NCI-H2081 (cell line): ENCODE results near the gene PTPRQ.
"Not testable (repeated sequence)": the region's sequence is repeated elsewhere in the genome, so short reads cannot be mapped to it uniquely, and the experiment has no call there.

Experiments used
- DNase-seq, 2 experiments: peaks; one replicate each; lab custom pipeline; 2025; lab: John Stamatoyannopoulos, UW

PTPRQ gene

DNA sequence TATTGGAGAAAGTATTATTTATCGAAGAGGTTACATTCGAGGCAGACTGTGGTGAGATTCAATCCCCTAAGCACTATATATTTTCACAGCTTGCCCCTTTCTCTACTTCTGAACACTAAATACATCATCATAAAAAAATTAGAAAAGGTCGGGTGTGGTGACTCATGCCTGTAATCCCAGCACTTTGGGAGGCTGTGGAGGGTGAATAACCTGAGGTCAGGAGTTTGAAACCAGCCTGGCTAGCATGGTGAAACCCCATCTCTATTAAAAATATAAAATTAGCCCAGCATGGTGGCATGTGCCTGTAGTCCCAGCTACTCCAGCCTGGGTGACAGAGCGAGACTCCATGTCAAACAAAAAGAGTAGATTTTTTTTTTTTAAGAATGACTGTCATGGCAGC lies 192.8 kb downstream of the PTPRQ start:
- no peak for DNase-seq

DNA sequence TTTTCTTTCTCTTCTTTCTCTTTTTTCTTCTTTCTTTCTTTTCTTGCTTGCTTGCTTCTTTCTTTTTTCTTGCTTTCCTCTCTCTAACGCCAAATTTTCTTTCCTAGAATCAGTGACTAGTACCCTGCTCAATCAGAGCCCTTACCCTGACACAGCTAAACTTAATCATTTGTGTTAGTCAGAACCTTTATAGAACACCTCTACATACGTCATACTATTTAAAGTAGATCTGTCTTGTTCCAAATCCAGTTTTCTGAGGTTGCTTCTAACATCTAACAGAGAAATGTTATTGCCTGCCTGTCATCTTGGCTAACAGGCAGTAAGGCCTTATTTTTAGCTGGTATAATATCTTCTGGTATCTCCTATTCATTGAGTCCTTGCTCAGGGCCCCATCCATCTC lies 197.9 kb downstream of the PTPRQ start:
- no peak for DNase-seq

DNA sequence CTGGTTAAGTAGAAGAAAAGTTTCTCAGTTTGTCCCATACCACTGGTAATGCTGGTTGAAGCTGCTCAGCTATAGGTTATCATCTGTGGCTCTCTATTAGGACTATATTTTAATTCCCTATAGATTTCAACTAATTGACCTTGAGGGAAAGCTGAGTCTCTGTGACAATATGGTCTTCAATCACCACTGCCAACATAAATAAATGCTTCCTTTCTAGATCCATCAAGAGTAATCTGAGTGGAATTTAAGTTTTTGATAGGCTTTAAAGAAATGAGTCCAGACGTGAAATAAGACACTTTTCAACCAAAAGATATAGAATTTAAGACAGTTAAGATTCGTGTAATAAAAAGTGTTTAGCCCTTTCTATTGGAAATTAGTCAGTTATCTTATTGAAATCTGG lies 199.9 kb downstream of the PTPRQ start:
- no peak for DNase-seq

DNA sequence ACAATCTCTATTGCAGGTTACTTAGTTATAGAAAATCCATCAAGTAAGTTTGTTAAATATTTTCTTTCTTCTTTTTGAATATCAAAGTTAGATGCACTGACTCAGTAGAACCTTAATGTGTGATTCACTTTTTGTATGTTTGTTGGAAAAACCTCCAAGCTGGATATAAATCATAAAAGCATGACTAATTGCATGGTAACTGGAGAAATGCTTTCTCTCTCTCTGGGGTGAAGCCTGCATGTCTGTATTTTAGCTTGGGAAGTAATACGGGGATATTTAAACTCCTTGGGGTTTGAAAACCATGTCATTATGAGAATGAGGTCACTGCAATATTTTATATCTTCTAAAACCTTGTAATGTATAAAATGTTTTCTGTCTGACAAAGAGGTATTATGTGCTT lies 204.8 kb downstream of the PTPRQ start:
- DNase-seq, result no peak

DNA sequence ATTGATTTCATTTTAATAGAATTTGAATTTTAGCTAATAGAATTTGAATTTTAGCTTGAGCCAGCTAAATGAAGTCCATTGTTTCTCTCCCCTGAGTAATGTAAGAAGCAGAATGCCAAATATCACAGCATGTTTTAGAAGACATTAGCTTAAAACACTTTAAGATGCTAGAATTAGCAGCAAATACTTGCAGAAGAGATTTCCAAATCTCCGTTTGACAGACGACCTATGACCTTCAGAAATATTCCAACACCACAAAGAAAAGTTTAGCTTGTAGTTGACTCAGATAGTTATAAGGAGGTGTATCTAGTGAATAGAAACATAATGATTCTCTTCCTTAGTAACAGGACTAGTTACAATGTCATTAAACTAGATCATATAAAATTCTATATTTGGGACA lies 211.7 kb downstream of the PTPRQ start:
- DNase-seq, result no peak

DNA sequence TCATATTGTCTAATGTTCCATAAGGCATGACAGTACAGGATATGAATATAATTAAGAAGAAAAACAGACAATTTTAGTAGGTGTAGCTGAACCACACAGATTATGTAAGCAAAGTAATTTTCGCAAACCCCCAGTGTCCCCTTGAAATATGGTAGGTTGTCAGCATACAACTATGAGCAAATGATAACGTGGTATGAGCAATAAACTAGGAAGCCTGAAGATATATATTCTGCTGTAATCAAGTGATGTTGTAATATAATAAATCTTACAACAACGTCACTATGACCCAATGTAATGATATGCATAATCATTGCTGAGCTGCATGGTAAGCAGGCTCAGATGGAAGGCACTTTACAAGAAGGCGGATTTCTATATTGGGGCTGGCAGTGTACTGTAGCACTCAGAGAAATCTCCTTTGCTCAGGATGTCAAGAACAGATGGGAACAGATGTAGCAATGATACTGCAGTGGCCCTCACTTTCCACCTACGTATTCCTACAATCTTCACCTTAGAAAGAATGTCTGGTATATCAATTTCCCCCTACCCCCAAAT lies 215.6 kb downstream of the PTPRQ start:
- DNase-seq, result no peak

DNA sequence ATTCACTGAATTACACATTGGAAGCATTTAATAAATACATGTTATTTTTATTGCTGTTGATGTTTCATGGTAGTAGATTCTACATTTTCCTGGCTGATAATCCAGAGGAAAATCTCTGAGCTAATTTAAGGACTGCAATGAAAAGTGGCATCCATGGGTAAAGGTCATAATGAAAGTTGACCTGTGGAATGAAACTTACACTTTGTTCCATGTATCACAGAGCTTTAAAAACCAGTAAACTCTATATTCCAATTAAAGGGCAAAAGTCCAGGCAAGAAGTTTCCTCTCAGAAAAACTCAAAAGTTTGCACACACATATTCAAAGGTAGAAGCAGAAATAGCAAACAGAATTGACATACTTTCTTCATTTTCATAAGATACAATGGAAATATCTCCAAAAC lies 218.6 kb downstream of the PTPRQ start:
- no peak for DNase-seq

DNA sequence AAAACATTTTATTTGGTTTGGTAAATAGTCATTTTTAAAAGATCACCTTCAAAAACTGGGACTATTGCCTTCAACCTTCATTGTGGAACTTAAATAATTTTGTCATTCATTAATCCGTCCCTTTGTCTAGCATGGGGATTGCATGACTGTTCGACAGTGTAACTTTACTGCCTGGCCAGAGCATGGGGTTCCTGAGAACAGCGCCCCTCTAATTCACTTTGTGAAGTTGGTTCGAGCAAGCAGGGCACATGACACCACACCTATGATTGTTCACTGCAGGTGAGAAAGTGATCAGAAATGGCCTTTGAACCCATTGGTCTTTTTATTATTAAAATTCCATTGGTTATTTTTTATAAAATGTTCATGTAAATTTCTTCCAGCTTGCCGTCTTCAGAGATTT lies 226.2 kb downstream of the PTPRQ start:
- no peak for DNase-seq

DNA sequence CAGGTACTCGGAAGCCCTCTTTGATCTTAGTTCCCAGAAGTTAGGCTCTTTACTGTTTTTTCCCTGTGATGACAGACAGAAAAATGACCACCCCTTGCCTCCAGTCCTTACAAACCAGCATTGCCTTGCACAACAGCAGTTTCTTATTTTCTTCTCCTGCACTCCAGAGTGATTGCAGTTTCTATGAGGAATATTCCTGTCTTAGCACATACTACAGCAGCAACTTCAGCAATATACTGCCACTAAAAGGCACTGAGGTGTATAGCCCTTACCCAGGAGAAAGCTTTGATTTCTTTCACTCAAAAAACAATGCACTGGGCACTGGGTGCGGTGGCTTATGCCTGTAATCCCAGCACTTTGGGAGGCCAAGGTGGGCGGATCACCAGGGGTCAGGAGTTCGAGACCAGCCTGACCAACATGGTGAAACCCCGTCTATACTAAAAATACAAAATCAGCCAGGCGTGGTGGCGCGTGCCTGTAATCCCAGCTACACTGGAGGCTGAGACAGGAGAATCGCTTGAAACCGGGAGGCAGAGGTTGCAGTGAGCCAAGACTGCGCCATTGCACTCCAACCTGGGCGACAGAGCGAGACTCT lies 232.1 kb downstream of the PTPRQ start:
- not testable (repeated sequence) for DNase-seq

DNA sequence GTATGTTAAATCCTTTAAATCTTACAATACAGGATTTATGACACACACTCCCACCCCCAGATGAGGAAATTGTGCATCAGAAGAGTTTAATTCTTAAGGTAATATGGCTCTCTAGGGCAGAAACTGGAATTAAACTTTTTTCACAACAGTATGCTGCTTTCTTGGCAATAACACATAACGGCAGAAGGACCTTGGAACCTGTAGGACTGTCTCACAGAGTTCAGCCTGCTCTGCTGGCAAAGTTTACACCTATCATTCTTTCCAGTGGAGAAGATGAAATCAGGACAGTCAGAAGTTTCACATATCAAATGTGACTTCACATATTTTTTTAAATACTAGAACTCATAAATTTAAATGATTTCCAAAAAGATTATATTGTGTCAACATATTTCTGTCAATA lies 232.8 kb downstream of the PTPRQ start:
- no peak for DNase-seq

DNA sequence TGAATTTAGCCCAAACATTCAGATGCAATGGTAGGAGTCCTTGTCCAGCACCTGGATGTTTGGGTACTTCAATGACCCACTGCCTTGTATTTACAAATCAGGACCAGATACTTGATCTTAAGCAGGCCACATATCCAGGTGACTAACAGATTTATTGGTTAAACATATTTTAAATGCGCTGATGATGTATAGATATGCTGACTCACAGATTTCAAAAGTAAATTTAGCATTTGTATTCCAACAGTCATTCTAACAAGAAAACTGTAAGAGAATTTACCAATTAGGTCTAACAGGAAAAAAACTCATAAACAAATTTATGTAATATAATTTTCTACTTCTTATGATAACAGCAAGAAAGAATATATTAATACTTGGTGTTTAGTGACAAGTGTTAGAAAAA lies 234.0 kb downstream of the PTPRQ start:
- DNase-seq, result no peak

DNA sequence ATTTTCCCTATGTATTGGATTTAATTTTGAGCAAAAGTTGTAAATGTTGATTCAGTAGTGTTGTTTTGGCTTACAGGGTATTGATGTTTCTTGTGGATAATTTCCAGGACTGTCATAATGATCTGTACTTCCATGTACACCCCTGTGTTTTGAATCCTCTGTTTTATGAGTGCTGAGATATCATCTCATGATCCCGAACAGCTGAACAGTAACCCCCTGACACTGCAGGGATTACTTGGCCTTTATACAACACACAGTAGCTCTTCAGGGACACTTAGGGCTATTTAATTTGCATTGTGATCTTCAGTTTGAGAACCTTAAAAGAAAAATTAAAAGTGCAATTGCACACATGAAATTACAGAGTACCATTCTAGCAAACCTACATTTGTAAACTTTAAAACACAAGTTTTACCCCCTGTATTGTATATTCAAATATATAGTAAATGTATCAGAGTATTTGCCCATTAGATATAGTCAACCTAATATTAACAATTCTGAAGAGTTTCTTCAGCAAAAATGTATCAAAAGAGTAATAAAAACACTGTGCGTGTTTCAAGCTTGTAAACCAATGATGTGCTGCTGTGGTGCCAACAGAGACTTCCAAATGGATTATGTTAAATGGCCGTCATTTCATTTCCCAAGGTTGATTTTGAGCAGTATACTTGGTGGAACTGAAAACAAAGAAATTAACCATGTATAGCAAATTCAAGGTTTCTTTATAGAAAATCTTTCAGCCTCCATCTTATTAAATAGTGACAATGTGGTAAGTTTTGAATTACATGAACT lies 235.5 kb downstream of the PTPRQ start:
- no peak for DNase-seq

DNA sequence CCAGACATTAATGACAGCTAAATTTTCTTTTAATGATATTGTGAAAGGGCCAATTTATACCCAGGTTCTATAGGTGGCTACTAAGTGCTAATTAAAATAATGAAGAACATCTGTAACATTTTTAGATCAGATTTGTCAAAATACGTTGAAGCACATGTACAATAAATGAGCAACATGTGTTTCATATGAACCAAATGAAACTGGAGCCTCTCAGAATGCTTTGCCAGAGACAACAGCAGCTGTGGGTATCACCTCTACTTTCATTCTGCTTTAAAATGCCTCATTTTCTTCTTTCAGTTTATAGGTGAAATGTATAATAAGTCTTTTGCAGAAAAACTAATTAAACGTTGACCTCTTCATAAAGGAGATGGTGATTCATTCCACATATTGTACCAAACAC lies 237.3 kb downstream of the PTPRQ start:
- DNase-seq, result no peak

DNA sequence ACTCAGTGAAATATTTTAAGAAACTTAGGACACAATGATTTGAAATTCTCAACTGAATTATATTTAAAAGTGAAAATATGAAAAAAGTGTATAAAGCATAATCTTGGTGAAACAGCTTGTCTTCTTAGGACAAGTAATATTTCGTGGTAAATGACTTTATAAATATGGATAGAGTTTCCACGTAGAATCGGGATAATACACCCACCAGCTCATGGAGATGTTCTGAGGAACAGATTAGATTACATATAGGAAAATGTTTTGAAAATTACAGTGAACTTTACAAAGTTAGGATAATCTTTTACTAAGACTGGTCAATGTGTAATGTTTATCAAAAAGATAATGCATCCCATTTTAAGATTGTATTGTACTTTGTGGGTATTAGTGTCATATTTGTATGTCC lies 237.8 kb downstream of the PTPRQ start:
- no peak for DNase-seq

DNA sequence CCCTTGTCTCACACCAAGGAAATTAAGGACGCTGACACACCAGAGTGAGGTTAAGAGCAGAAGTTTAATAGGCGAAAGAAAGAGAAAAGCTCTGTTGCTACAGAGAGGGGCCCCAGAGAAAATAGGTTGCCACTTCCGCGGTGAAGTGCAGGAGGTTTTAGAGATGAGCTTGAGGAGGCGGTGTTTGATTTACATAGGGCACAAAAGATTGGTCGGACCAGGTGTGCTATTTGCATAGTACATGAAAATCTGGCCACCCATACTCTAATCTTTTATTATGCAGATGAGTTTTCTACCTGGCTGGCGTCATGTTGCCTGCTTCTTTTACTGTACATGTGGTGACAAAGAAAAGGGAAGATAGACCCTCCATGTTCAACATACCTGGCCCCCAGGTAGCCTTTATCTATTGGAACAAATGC lies 240.1 kb downstream of the PTPRQ start:
- DNase-seq, result peak; percentile 46 to 82

DNA sequence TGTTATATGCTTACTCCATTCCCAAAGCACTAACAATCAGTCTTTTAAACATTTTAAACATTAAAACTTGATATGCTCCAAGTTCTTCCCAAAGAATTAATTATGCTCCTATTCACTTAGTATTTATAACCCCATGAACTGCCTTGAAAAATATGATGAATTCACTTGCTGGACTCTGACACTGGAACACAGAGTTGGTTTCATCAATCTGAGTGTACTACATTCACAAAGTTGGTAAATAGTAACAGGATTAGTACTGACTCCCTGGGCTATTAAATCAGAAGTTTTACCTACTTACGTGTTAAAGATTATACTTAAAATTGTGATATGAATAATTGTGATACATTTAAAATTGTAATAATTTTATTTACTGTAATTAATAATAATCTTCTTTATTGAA lies 246.1 kb downstream of the PTPRQ start:
- no peak for DNase-seq

DNA sequence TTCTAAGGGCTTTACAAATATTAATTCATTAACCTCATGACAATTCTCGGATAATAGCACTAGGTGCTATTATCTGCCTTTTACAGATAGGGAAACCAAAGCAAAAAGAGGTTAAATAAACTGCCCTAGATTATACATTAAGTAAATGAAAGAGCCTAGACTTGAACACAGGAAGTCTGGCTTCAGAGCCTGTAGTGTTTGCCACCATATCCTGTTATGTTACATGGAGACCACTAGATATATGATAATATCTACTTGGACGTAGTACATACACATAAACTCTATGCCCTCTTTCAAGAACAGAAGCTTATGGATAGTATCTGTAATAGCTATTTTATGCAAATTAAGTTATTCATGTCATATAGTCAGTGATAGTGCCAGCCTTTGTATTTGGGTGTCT lies 246.5 kb downstream of the PTPRQ start:
- DNase-seq, result no peak

DNA sequence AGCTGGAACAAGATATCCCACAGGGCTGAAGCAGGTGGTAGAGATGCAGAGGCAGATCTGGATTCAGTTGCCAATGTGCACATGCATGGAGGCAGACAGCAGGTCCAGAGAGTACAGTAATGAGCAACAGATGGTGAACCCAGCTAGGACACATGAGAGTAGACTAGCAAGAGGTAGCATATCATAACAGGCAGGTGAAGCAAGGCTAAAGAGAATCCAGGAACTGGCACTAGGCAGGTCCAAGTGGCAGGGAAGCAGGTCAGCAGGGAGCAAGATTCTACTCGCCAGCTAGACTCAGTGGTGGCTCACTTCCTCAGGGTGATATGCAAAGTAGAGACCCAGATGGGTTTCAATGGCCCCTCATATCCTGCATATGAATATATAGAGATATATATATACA lies 248.1 kb downstream of the PTPRQ start:
- DNase-seq, result peak in 1 of 2 experiments; percentile 14

DNA sequence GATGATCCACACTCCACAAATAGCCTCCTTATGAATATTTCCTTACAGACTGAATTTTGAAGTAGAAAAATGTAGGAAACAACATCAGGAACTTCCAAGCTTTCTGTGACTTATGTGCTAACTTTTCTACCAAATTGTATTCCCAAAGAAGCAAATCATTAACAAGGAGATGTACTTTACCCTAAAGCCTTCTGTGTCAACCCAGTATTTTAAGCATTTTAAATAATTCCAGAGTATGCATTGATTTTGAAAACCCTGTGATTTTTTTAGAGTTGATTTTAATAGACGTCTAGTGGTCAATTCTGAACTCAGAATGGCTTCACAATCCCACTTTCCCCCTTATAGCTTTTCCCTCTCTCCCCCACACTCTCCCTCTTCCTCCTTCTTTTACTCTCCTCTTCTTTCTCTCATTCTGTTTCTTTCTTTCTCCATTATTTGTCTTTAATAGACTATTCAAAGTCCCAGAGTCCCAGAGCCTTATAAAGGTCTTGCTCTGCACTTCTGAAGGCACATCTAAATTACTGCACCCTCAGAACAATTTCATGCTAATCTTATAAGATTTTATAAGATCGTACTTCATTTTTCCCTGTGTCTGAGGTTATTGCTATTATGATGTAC lies 253.3 kb downstream of the PTPRQ start:
- DNase-seq, result no peak

DNA sequence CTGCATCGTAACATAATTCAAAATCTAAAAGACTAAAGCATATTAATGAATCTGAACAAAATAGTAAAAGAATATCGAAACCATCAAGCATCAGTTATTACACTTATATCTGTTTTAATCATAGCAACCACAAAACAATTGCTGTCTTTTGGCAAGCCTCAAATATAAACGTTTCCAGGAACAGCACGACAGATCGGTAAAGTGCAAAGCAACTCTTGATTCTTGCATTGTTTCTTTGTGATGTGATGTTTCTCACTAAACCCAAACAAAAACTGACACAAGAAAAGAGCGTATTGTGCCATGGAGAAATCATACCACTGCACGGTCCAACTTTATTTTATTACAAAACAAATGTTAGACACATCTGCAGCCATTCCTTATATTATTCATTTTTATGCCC lies 254.2 kb downstream of the PTPRQ start:
- no peak for DNase-seq

DNA sequence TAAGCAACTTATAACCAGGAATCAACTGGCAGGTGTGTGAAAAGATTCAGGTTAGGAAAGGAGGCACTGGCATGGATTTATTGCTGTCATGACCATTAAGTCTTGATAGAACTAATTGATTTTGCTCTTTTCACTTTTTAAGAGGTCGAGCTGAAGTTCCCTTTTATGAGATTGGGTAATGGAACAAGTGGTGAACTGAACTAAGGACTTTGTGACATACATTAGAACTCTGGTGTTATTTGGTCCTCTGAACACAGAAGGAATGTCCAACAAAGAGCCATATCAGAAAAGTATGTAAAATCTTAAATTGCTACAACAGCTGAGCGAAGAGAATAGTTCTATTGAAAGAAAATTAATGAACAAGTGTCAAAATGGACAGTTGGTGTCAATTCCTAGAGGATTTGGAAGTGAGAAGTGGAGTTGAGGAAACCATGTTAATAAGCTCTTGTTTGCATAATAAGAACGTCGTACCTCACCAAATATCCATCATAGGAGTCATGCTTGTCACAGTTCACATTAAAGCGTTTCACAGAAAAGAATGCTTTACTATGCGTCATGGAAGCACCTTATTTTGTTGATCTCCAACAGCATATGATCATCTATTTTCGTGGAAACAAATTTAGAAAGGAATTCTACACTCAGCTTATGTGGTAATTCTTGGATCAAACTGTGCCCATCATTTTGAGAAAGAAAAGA lies 255.0 kb downstream of the PTPRQ start:
- no peak for DNase-seq

DNA sequence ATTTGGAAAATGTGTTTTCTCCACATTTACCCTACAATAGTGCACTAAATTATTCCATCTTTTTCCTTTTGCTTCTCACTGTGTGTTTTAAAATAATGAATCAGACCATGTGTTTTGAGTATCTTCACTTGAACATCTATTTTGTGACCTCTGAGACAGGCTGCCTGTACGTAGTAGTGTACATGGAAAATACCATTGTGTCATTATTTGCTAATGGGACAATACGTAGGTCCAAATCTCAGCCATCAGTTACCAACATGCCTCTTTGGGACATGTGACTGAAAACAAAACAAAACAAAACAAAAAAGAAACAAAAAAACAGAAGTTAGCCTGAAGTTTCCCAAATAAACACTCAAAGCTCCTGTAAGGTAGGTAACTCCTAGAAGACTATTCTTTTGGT lies 256.3 kb downstream of the PTPRQ start:
- no peak for DNase-seq

DNA sequence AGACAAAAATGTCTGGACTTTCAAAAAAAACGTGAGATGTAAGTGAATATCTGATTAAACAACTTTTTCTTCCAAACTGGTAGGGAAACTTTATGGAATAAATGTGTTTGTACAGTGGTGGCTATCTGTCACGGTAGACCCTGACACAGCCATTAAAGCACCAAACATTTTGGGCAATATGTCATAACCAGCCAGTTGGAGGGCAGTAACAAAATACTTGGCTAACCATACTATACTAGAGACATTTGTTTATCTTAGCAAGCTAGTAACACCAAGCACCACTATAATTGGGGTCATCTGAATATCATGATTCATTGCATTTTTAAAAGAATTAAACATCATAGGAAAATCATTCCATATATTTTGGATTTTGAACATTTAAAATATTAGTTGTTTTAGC lies 257.4 kb downstream of the PTPRQ start:
- DNase-seq, result no peak
